ENCODE measurements around the gene CTNNA3.

The CTNNA3 gene

DNA sequence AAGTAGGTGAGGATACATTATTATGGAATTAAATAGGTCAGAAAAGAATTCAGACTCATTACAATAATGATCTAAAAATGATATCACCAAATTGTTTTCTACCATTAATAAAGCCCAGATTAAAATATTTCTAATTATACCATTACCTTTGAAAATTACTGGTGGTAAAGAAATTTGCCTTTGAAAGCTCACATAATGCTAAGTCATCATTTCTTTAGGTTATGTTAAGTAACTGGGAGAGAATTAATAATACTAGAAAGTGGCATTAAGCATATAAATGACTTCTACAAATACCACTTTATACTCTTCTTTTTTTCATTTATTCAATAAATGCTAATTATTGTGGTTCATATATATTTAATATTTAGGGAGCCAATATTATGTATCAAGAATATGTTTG lies 1411.4 kb downstream of the CTNNA3 start:
- no peak for DNase-seq (ENCODE audit: low spot score)

GRCh38 chr10:66283874-66284464 lies 1412.0 kb downstream of the CTNNA3 start:
- no peak for DNase-seq (ENCODE audit: low spot score)

GRCh38 chr10:66283064-66283463 lies 1412.9 kb downstream of the CTNNA3 start:
- DNase-seq (ENCODE audit: low spot score), result no peak

GRCh38 chr10:66281327-66281726 lies 1414.7 kb downstream of the CTNNA3 start:
- DNase-seq (ENCODE audit: low spot score), result no peak

DNA sequence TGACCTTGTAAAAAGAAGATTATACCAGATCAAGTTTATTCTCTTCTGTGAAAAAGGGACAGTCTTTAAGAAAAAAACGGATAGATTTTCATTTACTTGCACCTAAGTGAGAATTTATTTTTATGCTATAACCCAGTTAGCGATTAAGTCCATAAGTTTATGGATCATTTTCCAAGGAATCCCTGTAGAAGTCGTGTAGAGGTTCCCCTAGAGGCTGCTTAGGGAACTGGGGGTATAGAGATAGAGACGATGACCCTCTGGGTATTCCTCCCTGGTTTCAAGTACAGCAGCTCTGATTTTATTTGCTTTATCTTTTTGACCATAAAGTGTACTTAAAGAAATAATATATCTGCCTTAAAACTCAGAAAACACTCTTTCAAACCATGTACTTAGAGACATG lies 1418.5 kb downstream of the CTNNA3 start:
- no peak for DNase-seq (ENCODE audit: low spot score)

DNA sequence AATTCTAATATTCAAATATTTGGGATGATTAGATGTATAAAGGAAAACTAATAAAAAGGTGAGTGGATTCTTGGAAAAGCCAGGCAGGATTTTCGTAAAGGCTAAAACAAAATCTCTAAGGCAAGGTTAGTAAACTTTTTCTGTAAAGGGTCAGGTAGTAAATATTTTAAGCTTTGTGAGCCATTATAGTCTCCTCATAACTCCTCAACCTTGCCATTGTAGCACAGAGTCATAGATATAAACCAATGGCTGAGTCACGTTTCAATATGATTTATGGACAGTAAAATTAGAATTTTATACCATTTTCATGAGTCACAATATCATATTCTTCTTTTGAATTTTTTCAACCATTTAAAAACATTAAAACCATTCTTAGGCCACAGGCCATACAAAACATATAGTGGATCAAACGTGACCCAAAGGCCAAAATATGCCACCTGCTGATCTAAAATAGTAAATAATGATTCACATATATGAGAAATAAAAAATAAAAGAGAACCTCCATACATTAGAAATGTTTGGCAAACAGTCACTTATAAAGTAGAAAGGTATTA lies 1422.0 kb downstream of the CTNNA3 start:
- DNase-seq (ENCODE audit: low spot score), result no peak

GRCh38 chr10:66265398-66265797 lies 1430.6 kb downstream of the CTNNA3 start:
- DNase-seq (ENCODE audit: low spot score), result no peak

GRCh38 chr10:66259836-66260235 lies 1436.2 kb downstream of the CTNNA3 start:
- DNase-seq (ENCODE audit: low spot score), result no peak

GRCh38 chr10:66258693-66259092 lies 1437.3 kb downstream of the CTNNA3 start:
- no peak for DNase-seq (ENCODE audit: low spot score)

GRCh38 chr10:66257801-66258200 lies 1438.2 kb downstream of the CTNNA3 start:
- DNase-seq (ENCODE audit: low spot score), result no peak

- DNase-seq (ENCODE audit: low spot score), result no peak
These were observed 1443.0 kb downstream of the CTNNA3 start for GRCh38 chr10:66252986-66253385.

DNA sequence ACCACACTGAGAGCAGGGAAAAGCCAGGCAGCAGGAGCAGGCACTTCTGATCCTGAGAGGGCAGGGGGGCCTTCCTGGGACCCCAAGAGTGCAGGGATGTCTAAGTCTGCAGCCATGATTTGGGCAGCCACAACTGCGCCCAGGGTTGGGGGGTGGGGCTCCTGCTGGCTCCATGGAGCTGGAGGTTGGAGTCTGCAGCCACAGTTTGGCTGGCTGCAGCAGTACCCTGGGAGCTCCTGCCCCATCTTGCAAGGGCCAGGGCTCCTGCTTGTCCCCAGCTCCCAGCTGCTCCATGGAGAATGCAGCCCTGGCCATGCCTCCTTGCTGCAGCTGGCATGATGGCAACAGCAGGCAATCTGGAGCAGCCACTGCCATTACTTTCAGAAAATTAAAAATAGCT lies 1449.8 kb downstream of the CTNNA3 start:
- DNase-seq (ENCODE audit: low spot score), result no peak

DNA sequence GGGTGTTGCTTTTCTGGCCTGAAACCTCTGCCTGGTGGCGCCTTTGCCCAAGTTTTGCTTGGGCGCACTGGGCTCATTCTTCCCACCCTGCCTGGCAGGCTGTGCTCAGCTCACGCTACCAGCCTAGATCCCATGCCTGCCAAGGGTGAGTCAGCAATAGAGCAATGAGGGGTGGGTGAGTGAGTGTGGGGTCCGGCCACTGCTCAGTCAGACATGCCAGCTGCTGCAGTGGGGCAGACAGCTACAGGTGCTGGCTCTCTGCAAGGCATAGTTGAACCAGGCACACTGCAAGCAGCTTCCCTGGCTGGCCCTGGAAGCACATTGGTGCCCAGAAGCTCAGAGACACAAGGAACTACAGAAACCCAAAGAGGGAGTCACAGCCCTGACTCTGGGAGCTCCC lies 1451.0 kb downstream of the CTNNA3 start:
- no peak for DNase-seq (ENCODE audit: low spot score)

DNA sequence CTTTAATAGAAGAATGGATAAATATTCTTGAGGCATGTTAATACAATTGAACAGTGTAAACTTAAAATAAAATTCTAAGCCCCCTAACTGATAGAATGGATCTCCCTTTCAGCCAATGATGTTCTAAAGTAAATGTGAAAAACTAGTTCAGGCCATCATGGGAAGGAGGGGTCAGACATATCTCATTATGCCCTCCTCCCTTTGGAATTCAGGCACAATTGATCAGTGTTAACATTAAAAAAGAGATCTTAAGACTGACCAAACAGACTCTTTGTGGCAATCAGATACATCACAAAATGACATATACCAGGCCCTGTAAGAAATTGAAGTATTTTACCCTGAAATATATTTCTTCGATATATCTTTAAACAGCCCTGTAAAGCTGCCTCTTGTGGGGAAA lies 1453.1 kb downstream of the CTNNA3 start:
- no peak for DNase-seq (ENCODE audit: low spot score)

- DNase-seq (ENCODE audit: low spot score), result no peak
These were observed 1456.9 kb downstream of the CTNNA3 start for GRCh38 chr10:66239062-66239461.

- DNase-seq (ENCODE audit: low spot score), result no peak
These were observed 1457.7 kb downstream of the CTNNA3 start for GRCh38 chr10:66238343-66238742.

- peak; percentile 13 for DNase-seq (ENCODE audit: low spot score)
These were observed 1461.1 kb downstream of the CTNNA3 start for GRCh38 chr10:66234872-66235271.

DNA sequence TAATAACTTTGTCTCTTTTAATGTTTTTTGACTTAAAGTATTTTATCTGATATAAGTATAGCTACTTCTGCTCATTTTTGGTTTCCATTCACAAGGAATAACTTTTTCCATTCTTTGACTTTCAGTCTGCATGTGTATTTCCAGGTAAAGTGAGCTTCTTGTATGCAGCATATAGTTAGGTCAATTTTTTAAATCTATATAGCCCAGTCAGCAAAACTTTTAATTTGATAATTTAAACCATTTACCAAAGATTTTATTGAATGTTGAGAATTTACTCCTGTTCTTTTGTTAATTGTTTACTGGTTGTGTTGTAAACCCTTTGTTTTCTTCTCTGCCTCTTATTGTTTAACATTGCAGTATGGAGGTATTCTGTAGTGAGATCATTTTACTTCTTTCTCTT lies 1467.1 kb downstream of the CTNNA3 start:
- DNase-seq (ENCODE audit: low spot score), result no peak

GRCh38 chr10:66223656-66224055 lies 1472.3 kb downstream of the CTNNA3 start:
- DNase-seq (ENCODE audit: low spot score), result no peak

DNA sequence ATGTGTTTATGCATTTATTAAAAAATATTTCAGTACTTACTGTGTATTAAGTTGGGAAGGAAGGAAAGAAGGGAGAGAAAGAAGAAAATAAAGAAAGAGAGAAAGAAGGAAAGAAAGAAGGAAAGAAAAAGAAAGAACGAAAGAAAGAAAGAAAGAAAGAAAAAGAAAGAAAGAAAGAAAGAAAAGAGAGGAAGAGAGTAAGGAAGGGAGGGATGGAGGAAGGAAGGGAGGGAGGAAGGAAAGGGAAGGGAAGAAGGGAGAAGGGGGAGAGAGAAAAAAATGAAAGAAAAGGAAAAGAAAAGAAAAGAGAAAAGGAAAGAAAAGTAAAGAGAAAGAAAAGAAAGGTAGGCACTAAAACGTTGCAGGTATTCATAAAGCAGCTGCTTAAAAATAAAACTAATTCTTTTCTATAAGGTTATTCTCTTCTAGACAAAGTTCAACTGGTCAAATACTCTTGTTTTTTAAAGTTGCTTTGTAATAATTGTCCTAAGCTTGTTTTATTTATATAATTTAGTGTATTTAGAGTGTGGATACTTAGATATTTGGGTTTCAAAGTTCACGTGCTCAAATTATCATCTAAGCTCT lies 1473.4 kb downstream of the CTNNA3 start:
- no peak for DNase-seq (ENCODE audit: low spot score)

DNA sequence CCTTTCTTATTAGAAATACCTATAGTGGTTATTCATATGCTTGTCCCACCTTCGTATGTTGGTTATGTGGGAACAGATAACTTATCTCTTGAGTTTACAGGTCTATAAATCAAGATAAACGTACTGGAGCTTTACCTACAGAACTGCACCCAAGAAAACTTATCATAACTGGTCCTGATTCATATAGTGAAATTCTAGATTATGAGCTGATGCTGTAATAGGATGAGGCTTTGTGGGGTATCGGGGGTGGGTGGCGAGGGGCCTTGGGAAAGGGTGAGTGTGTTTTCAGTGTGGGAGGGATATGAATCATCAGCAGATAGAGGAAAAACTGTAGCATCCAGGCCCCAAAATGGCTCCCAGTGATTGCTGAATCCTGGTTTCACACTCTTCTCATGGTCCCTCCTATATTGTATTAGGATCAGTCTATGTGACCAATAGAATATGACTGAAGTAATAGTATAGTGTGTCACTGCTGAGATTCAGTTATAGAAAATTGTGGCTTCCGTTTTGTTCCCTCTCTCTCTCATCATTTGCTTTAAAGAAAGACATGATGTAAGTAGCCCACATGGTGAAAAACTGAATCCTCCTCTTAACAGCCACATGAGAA lies 1476.9 kb downstream of the CTNNA3 start:
- no peak for DNase-seq (ENCODE audit: low spot score)

GRCh38 chr10:66218289-66218688 lies 1477.7 kb downstream of the CTNNA3 start:
- DNase-seq (ENCODE audit: low spot score), result no peak

DNA sequence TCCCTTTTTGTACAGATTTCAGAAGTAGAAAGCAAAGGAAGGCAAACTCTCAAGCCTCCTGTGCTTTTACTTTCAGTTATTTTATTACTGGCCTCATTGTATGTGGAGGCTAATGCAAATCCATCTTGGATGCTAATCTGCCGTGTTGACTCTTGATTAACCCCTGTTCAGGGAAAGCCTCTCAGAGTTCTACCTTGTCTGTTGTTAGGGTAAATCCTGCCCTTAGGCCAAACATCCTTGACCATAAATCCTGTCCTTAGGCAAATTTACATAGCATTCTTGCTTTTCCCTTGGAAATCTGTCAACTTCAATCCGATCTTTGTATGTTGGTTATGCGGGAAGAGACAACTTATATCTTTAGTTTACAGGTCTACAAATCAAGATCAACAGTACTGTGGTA lies 1480.1 kb downstream of the CTNNA3 start:
- no peak for DNase-seq (ENCODE audit: low spot score)

Data from cerebellar cortex (tissue), 1 donor.